DOHH2 (cell line): ENCODE measurements around the gene CEP41.

Experiments used
- H3F3A ChIP-seq: fragments of 200-600 bp; sonication (generic), shearing (Covaris generic); 2 replicates; pipeline ENCODE4 v1.6.0; 2016; ENCODE audit warnings: antibody characterized with exemption, mild to moderate bottlenecking; ENCODE audit not compliant: control insufficient read depth, insufficient read depth
- H3K27ac ChIP-seq: fragments of 200-600 bp; sonication (generic); 2 replicates; pipeline ENCODE4 v1.5.1; 2014; ENCODE audit warnings: low read depth, mild to moderate bottlenecking, low read length, moderate library complexity
- H3K27me3 ChIP-seq: fragments of 200-600 bp; sonication (generic); 2 replicates; pipeline ENCODE4 v1.6.1; 2014; ENCODE audit warnings: mild to moderate bottlenecking, low read length, mixed read lengths; ENCODE audit not compliant: control insufficient read depth
- H3K36me3 ChIP-seq: fragments of 200-600 bp; sonication (generic); 2 replicates; pipeline ENCODE4 v1.6.1; 2014; ENCODE audit warnings: mild to moderate bottlenecking, low read length, moderate library complexity, mixed read lengths; ENCODE audit not compliant: control insufficient read depth
- H3K4me1 ChIP-seq: fragments of 200-600 bp; sonication (generic); 2 replicates; pipeline ENCODE4 v1.6.1; 2014; ENCODE audit warnings: mild to moderate bottlenecking, low read length, mixed read lengths; ENCODE audit not compliant: control insufficient read depth
- H3K4me2 ChIP-seq: fragments of 200-600 bp; sonication (generic); 2 replicates; pipeline ENCODE4 v1.6.0; 2014; ENCODE audit warnings: mild to moderate bottlenecking, low read length, moderate library complexity
- H3K4me3 ChIP-seq: fragments of 200-600 bp; sonication (generic); 2 replicates; pipeline ENCODE4 v1.5.1; 2014; ENCODE audit warnings: mild to moderate bottlenecking, low read length, mixed read lengths
- H3K79me2 ChIP-seq: fragments of 200-600 bp; sonication (generic); 2 replicates; pipeline ENCODE4 v1.6.1; 2014; ENCODE audit warnings: mild to moderate bottlenecking, low read length, mixed read lengths; ENCODE audit not compliant: control insufficient read depth
- H3K9me2 ChIP-seq: fragments of 200-600 bp; sonication (generic); replicated peaks from 2 replicates; pipeline ENCODE4 v1.6.1; 2014; ENCODE audit warnings: mild to moderate bottlenecking, low read length, mixed read lengths; ENCODE audit not compliant: control insufficient read depth
- H3K9me3 ChIP-seq: fragments of 200-600 bp; sonication (generic); 2 replicates; pipeline ENCODE4 v1.6.1; 2014; ENCODE audit warnings: antibody characterized with exemption, low read length, mixed read lengths; ENCODE audit not compliant: control insufficient read depth, insufficient read depth
- H4K20me1 ChIP-seq: fragments of 200-600 bp; sonication (generic); 2 replicates; pipeline ENCODE4 v1.6.0; 2014; ENCODE audit warnings: low read depth, mild to moderate bottlenecking, antibody characterized with exemption, low read length, moderate library complexity; ENCODE audit not compliant: control insufficient read depth, insufficient read depth
- CTCF ChIP-seq: fragments of 200-600 bp; sonication (generic); IDR thresholded peaks from one replicate; pipeline ENCODE4 v1.5.1; 2014; ENCODE audit warnings: antibody characterized with exemption, mild to moderate bottlenecking, low read depth, low read length; ENCODE audit not compliant: poor library complexity, severe bottlenecking
- EZH2phosphoT487 ChIP-seq: fragments of 200-600 bp; sonication (generic); IDR thresholded peaks from 2 replicates; pipeline ENCODE4 v1.6.1; 2017; ENCODE audit warnings: borderline replicate concordance, mild to moderate bottlenecking, antibody characterized with exemption, low read length, moderate library complexity, mixed read lengths

CEP41 gene

GRCh38 chr7:130359276-130359857 lies 81.4 kb downstream of the CEP41 start:
- Histone ChIP-seq H3K79me2 (no peaks in the 10 kb centered on the region), H3K36me3 (no peaks in the 10 kb centered on the region), H3K4me3 (no peak overlapping the region), H3K4me2 (no peak overlapping the region), H3K4me1 (no peaks in the 10 kb centered on the region), H3K27ac (no peak overlapping the region), H3K9me3 (peaks cover 3% of the 10 kb centered on the region; the same call in 1 of the 2 replicates), H4K20me1 (no peaks in the 10 kb centered on the region), H3K9me2 (no peaks in the 10 kb centered on the region), H3K27me3 (peaks cover 4% of the 10 kb centered on the region), H3F3A (no peaks in the 10 kb centered on the region)
- TF ChIP-seq EZH2phosphoT487 (no peak), CTCF (no peak)

- Histone ChIP-seq H3K4me1 (no peaks in the 10 kb centered on the region), H3F3A (no peaks in the 10 kb centered on the region), H3K4me3 (no peak overlapping the region), H3K79me2 (no peaks in the 10 kb centered on the region), H3K9me3 (peaks cover 3% of the 10 kb centered on the region; the same call in 1 of the 2 replicates), H3K27ac (no peak overlapping the region), H3K4me2 (no peak overlapping the region), H3K36me3 (no peaks in the 10 kb centered on the region), H3K9me2 (no peaks in the 10 kb centered on the region), H4K20me1 (no peaks in the 10 kb centered on the region), H3K27me3 (peaks cover 3% of the 10 kb centered on the region)
- TF ChIP-seq EZH2phosphoT487 (no peak), CTCF (no peak)
Observed at GRCh38 chr7:130358471-130358870, 82.3 kb downstream of the CEP41 start.

- Histone ChIP-seq H4K20me1 (no peaks in the 10 kb centered on the region), H3K79me2 (no peaks in the 10 kb centered on the region), H3K27me3 (no peaks in the 10 kb centered on the region), H3F3A (no peaks in the 10 kb centered on the region), H3K9me3 (peaks cover 3% of the 10 kb centered on the region; the same call in 1 of the 2 replicates), H3K9me2 (no peaks in the 10 kb centered on the region), H3K4me3 (no peak overlapping the region), H3K4me1 (no peaks in the 10 kb centered on the region), H3K27ac (no peak overlapping the region), H3K4me2 (no peak overlapping the region), H3K36me3 (no peaks in the 10 kb centered on the region)
- TF ChIP-seq EZH2phosphoT487 (no peak), CTCF (no peak)
Observed at GRCh38 chr7:130356876-130357611, 83.8 kb downstream of the CEP41 start.
